ENCODE measurements around the gene METAP1D. TPM values are rescaled to one million over a fixed set of nuclear protein-coding genes. Genes with fewer than 3 reads are reported as not detected.

The METAP1D gene
- total and polyA plus RNA-seq, 8 donors: 2.9 to 16.2 (median 4.7) TPM

DNA sequence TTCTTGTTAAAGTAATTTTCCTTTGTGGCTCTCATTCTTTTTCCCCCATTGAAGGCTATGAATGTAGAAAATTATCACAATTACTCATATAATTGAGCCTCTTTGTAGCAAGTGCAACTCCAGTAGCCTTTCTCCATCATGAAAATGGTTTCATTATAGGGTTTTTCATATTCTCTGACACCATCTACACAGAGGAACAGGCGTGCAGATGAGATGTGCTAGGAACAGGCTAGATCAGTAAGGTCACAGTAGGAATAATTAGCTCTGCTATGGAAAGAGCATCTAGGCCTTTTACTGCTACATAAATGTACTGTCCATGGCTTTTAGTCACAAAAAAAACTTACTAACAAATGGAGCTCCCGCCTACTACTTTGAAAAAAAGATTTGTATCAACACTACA lies 73.0 kb downstream of the METAP1D start:
- no peak for DNase-seq
- no peaks in the 10 kb centered on the region for H3K36me3 ChIP-seq
- 93 to 98% (median 97%) methylated on average over 2 of the region's 2 CpGs for WGBS, 5 donors
- H3K4me3 ChIP-seq: no peak overlapping the region
- no peaks in the 10 kb centered on the region for H3K9me3 ChIP-seq
- no peaks in the 10 kb centered on the region for H3K4me1 ChIP-seq
- intact Hi-C loops (cut with DNase I; ENCODE audit: low total_unique reads): no loop called here
- H3K27ac ChIP-seq: no peak overlapping the region
- H3K27me3 ChIP-seq: peaks cover 0 to 1% (median 0%) of the 10 kb centered on the region in 3 donors
- TF ChIP-seq POLR2AphosphoS5 (IDR thresholded peaks at IDR 0.05) (no peak), EP300 (IDR thresholded peaks at IDR 0.05) (no peak), POLR2A (IDR thresholded peaks at IDR 0.05) (no peak)
- TF ChIP-seq, protein P1, sequence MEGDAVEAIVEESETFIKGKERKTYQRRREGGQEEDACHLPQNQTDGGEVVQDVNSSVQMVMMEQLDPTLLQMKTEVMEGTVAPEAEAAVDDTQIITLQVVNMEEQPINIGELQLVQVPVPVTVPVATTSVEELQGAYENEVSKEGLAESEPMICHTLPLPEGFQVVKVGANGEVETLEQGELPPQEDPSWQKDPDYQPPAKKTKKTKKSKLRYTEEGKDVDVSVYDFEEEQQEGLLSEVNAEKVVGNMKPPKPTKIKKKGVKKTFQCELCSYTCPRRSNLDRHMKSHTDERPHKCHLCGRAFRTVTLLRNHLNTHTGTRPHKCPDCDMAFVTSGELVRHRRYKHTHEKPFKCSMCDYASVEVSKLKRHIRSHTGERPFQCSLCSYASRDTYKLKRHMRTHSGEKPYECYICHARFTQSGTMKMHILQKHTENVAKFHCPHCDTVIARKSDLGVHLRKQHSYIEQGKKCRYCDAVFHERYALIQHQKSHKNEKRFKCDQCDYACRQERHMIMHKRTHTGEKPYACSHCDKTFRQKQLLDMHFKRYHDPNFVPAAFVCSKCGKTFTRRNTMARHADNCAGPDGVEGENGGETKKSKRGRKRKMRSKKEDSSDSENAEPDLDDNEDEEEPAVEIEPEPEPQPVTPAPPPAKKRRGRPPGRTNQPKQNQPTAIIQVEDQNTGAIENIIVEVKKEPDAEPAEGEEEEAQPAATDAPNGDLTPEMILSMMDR (IDR thresholded peaks at IDR 0.05): no peak

DNA sequence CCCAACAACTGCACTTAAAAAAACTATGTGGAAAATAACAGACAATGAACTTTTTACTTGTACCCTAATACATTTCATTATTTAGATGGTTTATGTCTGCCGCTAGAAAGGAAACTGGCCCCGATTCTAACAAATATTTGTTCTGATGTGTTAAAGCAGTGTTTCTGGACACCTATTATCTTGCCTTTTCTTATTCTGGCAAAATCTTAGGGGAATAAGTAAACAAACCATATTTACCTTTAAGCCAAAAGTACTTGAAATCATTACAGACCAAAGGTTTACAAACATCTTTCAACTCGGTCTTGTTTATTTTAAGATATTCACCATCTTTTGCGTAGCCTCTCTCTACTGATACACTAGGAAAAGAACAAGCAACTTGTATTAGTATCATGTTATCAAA lies 73.8 kb downstream of the METAP1D start:
- peaks cover 0 to 9% (median 0%) of the 10 kb centered on the region in 3 donors for H3K27me3 ChIP-seq
- H3K4me3 ChIP-seq: no peak overlapping the region
- 92 to 95% (median 93%) methylated on average over 4 of the region's 4 CpGs for WGBS, 5 donors
- no peaks in the 10 kb centered on the region for H3K4me1 ChIP-seq
- H3K36me3 ChIP-seq: no peaks in the 10 kb centered on the region
- no peak overlapping the region for H3K27ac ChIP-seq
- no peaks in the 10 kb centered on the region for H3K9me3 ChIP-seq
- TF ChIP-seq POLR2AphosphoS5 (IDR thresholded peaks at IDR 0.05): no peak
- no peak for TF ChIP-seq EP300 (IDR thresholded peaks at IDR 0.05)
- no peak for TF ChIP-seq POLR2A (IDR thresholded peaks at IDR 0.05)
- TF ChIP-seq, protein P1 (IDR thresholded peaks at IDR 0.05): no peak
- intact Hi-C loops (cut with DNase I; ENCODE audit: low total_unique reads): no loop called here
- no peak for DNase-seq

DNA sequence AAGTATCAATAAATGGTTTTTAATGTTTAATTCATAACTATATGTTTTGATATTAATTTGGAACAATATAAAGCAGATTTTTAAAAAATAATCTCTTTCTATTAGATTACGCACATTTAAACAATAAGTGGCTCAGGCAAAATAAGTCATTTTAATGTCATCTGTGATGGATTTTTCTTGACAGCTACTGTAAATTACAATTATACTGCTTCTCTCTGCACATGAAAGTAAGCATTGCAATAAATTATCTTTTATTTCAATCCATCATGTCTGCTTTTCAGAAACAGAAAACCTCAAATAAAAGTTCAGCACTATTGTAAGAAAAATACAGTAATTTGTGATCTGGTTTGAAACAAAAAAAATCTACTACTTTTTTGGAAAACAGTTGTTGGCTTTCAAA lies 74.5 kb downstream of the METAP1D start:
- H3K4me3 ChIP-seq: no peak overlapping the region
- intact Hi-C loops (cut with DNase I; ENCODE audit: low total_unique reads): no loop called here
- H3K27ac ChIP-seq: no peak overlapping the region
- H3K9me3 ChIP-seq: no peaks in the 10 kb centered on the region
- H3K4me1 ChIP-seq: no peaks in the 10 kb centered on the region
- H3K36me3 ChIP-seq: no peaks in the 10 kb centered on the region
- TF ChIP-seq POLR2AphosphoS5 (IDR thresholded peaks at IDR 0.05) (no peak), POLR2A (IDR thresholded peaks at IDR 0.05) (no peak), EP300 (IDR thresholded peaks at IDR 0.05) (no peak)
- TF ChIP-seq, protein P1 (IDR thresholded peaks at IDR 0.05): no peak
- WGBS, 5 donors: 97 to 100% (median 98%) methylated on average over 1 of the region's 1 CpG
- DNase-seq: no peak
- H3K27me3 ChIP-seq: peaks cover 0 to 17% (median 0%) of the 10 kb centered on the region in 3 donors

DNA sequence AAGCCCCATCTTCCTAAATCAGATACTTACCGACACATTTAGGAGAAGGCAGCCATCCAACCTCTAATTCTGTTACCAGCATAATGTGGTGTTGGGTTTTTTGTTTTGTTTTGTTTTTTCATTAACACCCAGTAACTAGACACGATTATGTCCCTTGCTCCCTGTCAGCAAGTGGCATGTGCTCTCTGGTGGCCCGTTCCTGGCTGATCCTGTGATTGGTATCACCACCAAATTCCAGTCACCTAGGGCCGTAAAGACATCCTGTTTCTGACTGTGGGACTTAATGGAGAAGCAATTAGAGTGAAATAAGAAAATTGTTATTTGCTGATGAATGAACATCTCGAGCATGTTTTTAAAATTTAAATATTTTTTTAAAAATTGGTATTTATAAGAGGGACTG lies 79.7 kb downstream of the METAP1D start:
- Histone ChIP-seq H3K27me3 (peaks cover 36 to 68% (median 47%) of the 10 kb centered on the region in 3 donors), H3K27ac (no peak overlapping the region), H3K36me3 (no peaks in the 10 kb centered on the region), H3K4me3 (no peak overlapping the region), H3K4me1 (peaks cover 12 to 34% (median 23%) of the 10 kb centered on the region in 4 donors), H3K9me3 (peaks cover 0 to 14% (median 6%) of the 10 kb centered on the region in 4 donors)
- DNase-seq: no peak
- intact Hi-C loops (cut with DNase I; ENCODE audit: low total_unique reads): no loop called here
- WGBS, 5 donors: 90 to 95% (median 92%) methylated on average over 5 of the region's 5 CpGs
- TF ChIP-seq POLR2A (IDR thresholded peaks at IDR 0.05) (no peak), POLR2AphosphoS5 (IDR thresholded peaks at IDR 0.05) (no peak), EP300 (IDR thresholded peaks at IDR 0.05) (no peak)
- TF ChIP-seq, protein P1 (IDR thresholded peaks at IDR 0.05): no peak

Data from stomach (tissue), 9 donors.